B cell (primary cell): ENCODE measurements around the gene CAAP1. TPM values are rescaled to one million over a fixed set of nuclear protein-coding genes. Genes with fewer than 3 reads are reported as not detected.

ENCODE experiments used
- ATAC-seq: fragments of 200-7000 bp; cut with Tn5 transposase; one replicate; pipeline ENCODE4 v1.10.0; 2021; ENCODE audit warnings: low read depth, mild to moderate bottlenecking, moderate number of reproducible peaks, moderate library complexity
- CTCF ChIA-PET: fragments of 350-600 bp; sonication (Branson Sonifier 250); formaldehyde crosslinking; loops from one replicate; lab custom pipeline; 2021; ENCODE audit warnings: antibody characterized with exemption, inconsistent platforms; lab: Charles Lee
- POLR2A ChIA-PET: fragments of 350-600 bp; sonication (Branson Sonifier 250); formaldehyde crosslinking; loops from one replicate; lab custom pipeline; 2021; ENCODE audit warnings: antibody characterized with exemption; lab: Charles Lee
- DNase-seq: peaks from one replicate; pipeline ENCODE4 v3.0.0; 2013
- H2AFZ ChIP-seq: 2 replicates; pipeline ENCODE4 v1.6.1; 2012; ENCODE audit warnings: mild to moderate bottlenecking, low read depth, low read length; ENCODE audit not compliant: insufficient read depth, poor library complexity, severe bottlenecking
- H3K27ac ChIP-seq, 2 donors: 1 replicate in 1 of 2; 2 replicates in 1 of 2; pipeline ENCODE4 v1.5.1; 2012 to 2013; ENCODE audit warnings: low read length in 2 of 2, mild to moderate bottlenecking in 2 of 2, moderate library complexity in 1 of 2
- H3K27me3 ChIP-seq, 4 experiments: fragments of 200-600 bp in 1 of 4; sonication (generic) in 1 of 4; replicated peaks in 1 of 4; 1 replicate in 2 of 4; 2 replicates in 2 of 4; pipeline versions ENCODE4 v1.6.1 to v1.7.0; 2013 to 2016; ENCODE audit warnings: low read length in 3 of 4, mild to moderate bottlenecking in 2 of 4, mixed read lengths in 1 of 4, moderate library complexity in 1 of 4; ENCODE audit not compliant: insufficient read depth in 4 of 4, control insufficient read depth in 3 of 4; ENCODE audit errors: control extremely low read depth in 1 of 4
- H3K36me3 ChIP-seq, 2 experiments: replicated peaks in 1 of 2; 1 replicate in 1 of 2; 2 replicates in 1 of 2; pipeline versions ENCODE4 v1.6.1 to v1.7.1; 2013; ENCODE audit warnings: low read length in 1 of 2; ENCODE audit not compliant: insufficient read depth in 2 of 2, control insufficient read depth in 1 of 2; ENCODE audit errors: control extremely low read depth in 1 of 2, extremely low read depth in 1 of 2
- H3K4me1 ChIP-seq, 2 donors: fragments of 200-600 bp in 1 of 2; sonication (generic) in 1 of 2; 1 replicate in 1 of 2; 2 replicates in 1 of 2; pipeline versions ENCODE4 v1.5.1 to v1.6.1; 2013 to 2017; ENCODE audit warnings: low read length in 2 of 2; ENCODE audit not compliant: control insufficient read depth in 2 of 2, insufficient read depth in 2 of 2
- H3K4me2 ChIP-seq: replicated peaks from 2 replicates; pipeline ENCODE3; 2012; ENCODE audit warnings: mild to moderate bottlenecking, low read depth, low read length; ENCODE audit not compliant: poor library complexity, severe bottlenecking
- H3K4me3 ChIP-seq, 5 experiments: fragments of 200-600 bp in 1 of 5; sonication (generic) in 1 of 5; 1 replicate in 3 of 5; 2 replicates in 2 of 5; pipeline versions ENCODE4 v1.5.1 to v1.7.0; 2011 to 2016; ENCODE audit warnings: low read length in 4 of 5, mild to moderate bottlenecking in 4 of 5, low read depth in 2 of 5, control low read depth in 1 of 5, moderate library complexity in 1 of 5; ENCODE audit not compliant: insufficient read depth in 1 of 5; ENCODE audit errors: control extremely low read depth in 1 of 5, extremely low read depth in 1 of 5
- H3K79me2 ChIP-seq: fragments of 200-600 bp; sonication (generic); one replicate; pipeline ENCODE4 v1.6.0; 2016; ENCODE audit warnings: low read length; ENCODE audit not compliant: control insufficient read depth, insufficient read depth
- H3K9ac ChIP-seq: fragments of 200-600 bp; sonication (generic); 2 replicates; pipeline ENCODE4 v1.6.1; 2017; ENCODE audit warnings: mild to moderate bottlenecking, low read length, moderate library complexity
- H3K9me3 ChIP-seq, 3 donors: one replicate each; pipeline versions ENCODE4 v1.6.1 to v1.7.1; 2013; ENCODE audit warnings: low read length in 2 of 3; ENCODE audit not compliant: control insufficient read depth in 2 of 3, insufficient read depth in 1 of 3; ENCODE audit errors: control extremely low read depth in 1 of 3
- H4K20me1 ChIP-seq: 2 replicates; pipeline ENCODE4 v1.6.0; 2012; ENCODE audit warnings: mild to moderate bottlenecking, low read length; ENCODE audit not compliant: insufficient read depth, control insufficient read depth, poor library complexity, severe bottlenecking
- H3K27ac Mint-ChIP-seq: one replicate; pipeline ENCODE4 v1.8.0; 2021; ENCODE audit warnings: mixed read lengths
- H3K27me3 Mint-ChIP-seq: one replicate; pipeline ENCODE4 v1.8.0; 2021; ENCODE audit warnings: mixed read lengths
- H3K4me1 Mint-ChIP-seq: one replicate; pipeline ENCODE4 v1.8.0; 2021; ENCODE audit warnings: mixed read lengths
- H3K4me3 Mint-ChIP-seq: one replicate; pipeline ENCODE4 v1.8.0; 2021; ENCODE audit warnings: mixed read lengths
- H3K9me3 Mint-ChIP-seq: one replicate; pipeline ENCODE4 v1.8.0; 2022; ENCODE audit warnings: mixed read lengths; ENCODE audit not compliant: insufficient read depth
- EZH2 ChIP-seq: IDR thresholded peaks from 2 replicates; pipeline ENCODE4 v1.6.1; 2012; ENCODE audit warnings: borderline replicate concordance, low read depth, mild to moderate bottlenecking, moderate library complexity, low read length; ENCODE audit not compliant: insufficient read depth, poor library complexity, severe bottlenecking
- WGBS: methylation state at CpG from one replicate; pipeline ENCODE4 v1.1.5; 2013; ENCODE audit warnings: missing lambda C conversion rate; ENCODE audit not compliant: insufficient coverage; 5-methylcytosine and 5-hydroxymethylcytosine counted together
- intact Hi-C: fragments of 100-400 bp; cut with micrococcal nuclease; formaldehyde crosslinking; loops from one replicate; pipeline ENCODE4 v1.10.0; 2022
- polyA minus RNA-seq: library from RNA; depleted of rRNA, polyadenylated mRNA; stranded (reverse); fragments of >200 nt; gene quantifications from 2 replicates; pipeline ENCODE4 v1.2.3, GENCODE V29; 2012
- polyA plus RNA-seq: library from polyadenylated mRNA; depleted of rRNA; stranded (reverse); fragments of >200 nt; gene quantifications from 2 replicates; pipeline ENCODE4 v1.2.3, GENCODE V29; 2012
- total RNA-seq, 2 donors: library from RNA; stranded (reverse); fragments of 120-200 nt in 1 of 2; gene quantifications; 1 replicate in 1 of 2; 2 replicates in 1 of 2; pipeline versions ENCODE4 v1.2.3 to v1.2.4, GENCODE V29; 2013 to 2022
- TF ChIP-seq, protein P1 (sequence below): fragments of 200-600 bp; IDR thresholded peaks from one replicate; pipeline ENCODE4 v1.8.0; 2022; ENCODE audit warnings: antibody characterized with exemption, mild to moderate bottlenecking

The CAAP1 gene, protein sequence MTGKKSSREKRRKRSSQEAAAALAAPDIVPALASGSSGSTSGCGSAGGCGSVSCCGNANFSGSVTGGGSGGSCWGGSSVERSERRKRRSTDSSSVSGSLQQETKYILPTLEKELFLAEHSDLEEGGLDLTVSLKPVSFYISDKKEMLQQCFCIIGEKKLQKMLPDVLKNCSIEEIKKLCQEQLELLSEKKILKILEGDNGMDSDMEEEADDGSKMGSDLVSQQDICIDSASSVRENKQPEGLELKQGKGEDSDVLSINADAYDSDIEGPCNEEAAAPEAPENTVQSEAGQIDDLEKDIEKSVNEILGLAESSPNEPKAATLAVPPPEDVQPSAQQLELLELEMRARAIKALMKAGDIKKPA
- total RNA-seq (13.3 and 15.7 TPM in 2 replicates), polyA plus RNA-seq (8.5 and 13.2 TPM in 2 replicates), polyA minus RNA-seq (18.0 and 28.5 TPM in 2 replicates)
- 27.3 TPM for total RNA-seq (2013)

DNA sequence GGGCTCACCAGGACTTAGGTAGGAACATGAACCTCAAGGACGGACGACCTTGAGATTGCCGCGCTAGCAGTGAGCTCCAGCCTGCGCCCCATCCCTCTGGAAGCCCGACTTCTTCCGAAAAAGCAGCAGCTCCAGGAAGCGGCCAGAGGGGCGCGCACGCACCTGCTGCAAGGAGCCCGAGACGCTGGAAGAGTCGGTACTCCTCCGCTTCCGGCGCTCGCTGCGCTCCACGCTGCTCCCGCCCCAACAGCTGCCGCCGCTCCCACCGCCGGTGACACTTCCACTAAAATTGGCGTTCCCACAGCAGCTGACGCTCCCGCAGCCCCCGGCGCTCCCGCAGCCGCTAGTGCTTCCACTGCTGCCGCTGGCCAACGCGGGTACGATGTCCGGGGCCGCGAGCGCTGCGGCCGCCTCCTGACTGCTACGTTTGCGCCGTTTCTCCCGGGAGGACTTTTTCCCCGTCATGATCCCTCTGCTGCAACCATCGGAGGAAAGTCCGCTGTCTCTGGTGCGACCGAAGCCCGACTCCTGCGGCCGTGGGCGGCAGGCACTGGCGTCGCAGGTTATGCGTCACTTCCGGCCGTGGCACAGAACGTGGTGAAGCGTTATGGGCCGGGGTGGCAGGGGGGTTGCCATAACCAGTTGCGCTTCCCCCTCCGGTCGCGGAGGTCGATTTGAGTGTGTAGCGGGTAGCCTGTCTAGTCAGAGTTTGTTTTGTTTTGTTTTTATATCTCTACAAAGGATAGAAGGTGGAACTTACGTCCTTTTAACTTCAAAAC, at the start of gene CAAP1:
CAAP1 (minus strand) TSS at position 552 of the 779 bp plus-strand sequence; CDS start at position 465, 87 bp downstream.
- Histone ChIP-seq H4K20me1 (no peaks in the 10 kb centered on the region), H3K36me3 (no peaks in the 10 kb centered on the region), H3K9me3 (no peaks in the 10 kb centered on the region), H3K27ac (peak within 1 kb of the TSS; percentile 95 to 96), H3K4me2 (peak within 1 kb of the TSS; percentile 73), H3K4me1 (peaks cover 18 to 19% of the 10 kb centered on the region in 2 donors), H3K79me2 (peaks cover 49% of the 10 kb centered on the region), H3K27me3 (no peaks in the 10 kb centered on the region), H3K4me3 (peak within 1 kb of the TSS; percentile 81 to 100 (median 100)), H3K9ac (peak within 1 kb of the TSS; percentile 92), H2AFZ (peak within 1 kb of the TSS; percentile 89)
- no peaks in the 10 kb centered on the region for H3K9me3 Mint-ChIP-seq
- CTCF ChIA-PET, result interaction anchor here (0.6 to 2.4 kb wide), 4 partner anchors 29 to 141 kb away, joined by 3 to 11 read pairs (median 3); partner anchors contain the start of genes IFT74 and PLAA
- TF ChIP-seq EZH2, result no peak
- TF ChIP-seq, protein P1, sequence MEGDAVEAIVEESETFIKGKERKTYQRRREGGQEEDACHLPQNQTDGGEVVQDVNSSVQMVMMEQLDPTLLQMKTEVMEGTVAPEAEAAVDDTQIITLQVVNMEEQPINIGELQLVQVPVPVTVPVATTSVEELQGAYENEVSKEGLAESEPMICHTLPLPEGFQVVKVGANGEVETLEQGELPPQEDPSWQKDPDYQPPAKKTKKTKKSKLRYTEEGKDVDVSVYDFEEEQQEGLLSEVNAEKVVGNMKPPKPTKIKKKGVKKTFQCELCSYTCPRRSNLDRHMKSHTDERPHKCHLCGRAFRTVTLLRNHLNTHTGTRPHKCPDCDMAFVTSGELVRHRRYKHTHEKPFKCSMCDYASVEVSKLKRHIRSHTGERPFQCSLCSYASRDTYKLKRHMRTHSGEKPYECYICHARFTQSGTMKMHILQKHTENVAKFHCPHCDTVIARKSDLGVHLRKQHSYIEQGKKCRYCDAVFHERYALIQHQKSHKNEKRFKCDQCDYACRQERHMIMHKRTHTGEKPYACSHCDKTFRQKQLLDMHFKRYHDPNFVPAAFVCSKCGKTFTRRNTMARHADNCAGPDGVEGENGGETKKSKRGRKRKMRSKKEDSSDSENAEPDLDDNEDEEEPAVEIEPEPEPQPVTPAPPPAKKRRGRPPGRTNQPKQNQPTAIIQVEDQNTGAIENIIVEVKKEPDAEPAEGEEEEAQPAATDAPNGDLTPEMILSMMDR, result peak; percentile 41
- POLR2A ChIA-PET, result interaction anchor here (1.2 to 1.9 kb wide), 2 partner anchors 55 to 63 kb away, joined by 4 to 8 read pairs; partner anchors contain the start of genes IFT74 and PLAA
- no peaks in the 10 kb centered on the region for H3K27me3 Mint-ChIP-seq
- intact Hi-C loops, result loop anchor here (1.0 to 5.0 kb wide), 3 partner anchors 55 to 680 kb away; partner anchors contain the start of genes C9orf72, IFT74 and PLAA
- DNase-seq (peak; percentile 95), ATAC-seq (peak; percentile 94)
- H3K4me1 Mint-ChIP-seq, result peaks cover 37% of the 10 kb centered on the region
- H3K27ac Mint-ChIP-seq, result peak within 1 kb of the TSS; percentile 99
- WGBS, result under 1% methylated on average over 64 of the region's 70 CpGs
- H3K4me3 Mint-ChIP-seq, result peak within 1 kb of the TSS; percentile 100
